T-cell (primary cell): ENCODE measurements around the gene NRG3. TPM values are rescaled to one million over a fixed set of nuclear protein-coding genes. Genes with fewer than 3 reads are reported as not detected.

ENCODE experiments used
- ATAC-seq, 4 experiments: fragments of 200-7000 bp in 3 of 4; fragments of 150-1000 bp in 1 of 4; cut with Tn5 transposase; replicated peaks in 1 of 4; 1 replicate in 3 of 4; 2 replicates in 1 of 4; pipeline ENCODE4 v1.10.0; 2021; ENCODE audit warnings: moderate library complexity in 3 of 4, mild to moderate bottlenecking in 2 of 4, moderate number of reproducible peaks in 1 of 4
- CTCF ChIA-PET, 2 donors: fragments of 300-600 bp; sonication (Branson Sonifier 250); formaldehyde crosslinking; loops; one replicate each; lab custom pipeline; 2022; ENCODE audit warnings: antibody characterized with exemption in 2 of 2; lab: Charles Lee
- POLR2A ChIA-PET, 2 donors: fragments of 300-600 bp; sonication (Branson Sonifier 250); formaldehyde crosslinking; loops; one replicate each; lab custom pipeline; 2022; ENCODE audit warnings: antibody characterized with exemption in 2 of 2; lab: Charles Lee
- DNase-seq, 35 experiments: peaks; one replicate each; pipeline versions ENCODE4 v3.0.0 to v3.0.0-alpha.2; 2013 to 2023
- H3K27ac ChIP-seq: one replicate; pipeline ENCODE4 v1.5.1; 2013; ENCODE audit warnings: low read length
- H3K27me3 ChIP-seq, 2 experiments: replicated peaks in 1 of 2; 1 replicate in 1 of 2; 2 replicates in 1 of 2; pipeline versions ENCODE4 v1.6.1 to v1.7.0; 2013; ENCODE audit warnings: low read length in 1 of 2, mixed read lengths in 1 of 2; ENCODE audit not compliant: control insufficient read depth in 2 of 2, insufficient read depth in 2 of 2; ENCODE audit errors: extremely low read depth in 1 of 2
- H3K36me3 ChIP-seq, 2 donors: 1 replicate in 1 of 2; 2 replicates in 1 of 2; pipeline versions ENCODE4 v1.6.1 to v1.7.0; 2013; ENCODE audit warnings: low read length in 1 of 2; ENCODE audit not compliant: control insufficient read depth in 2 of 2, insufficient read depth in 1 of 2; ENCODE audit errors: extremely low read depth in 1 of 2
- H3K4me1 ChIP-seq, 2 experiments: 1 replicate in 1 of 2; 2 replicates in 1 of 2; pipeline versions ENCODE4 v1.6.1 to v1.7.0; 2013; ENCODE audit warnings: low read length in 2 of 2, mixed read lengths in 1 of 2; ENCODE audit not compliant: insufficient read depth in 2 of 2, control insufficient read depth in 1 of 2; ENCODE audit errors: extremely low read depth in 1 of 2
- H3K4me3 ChIP-seq, 2 donors: 1 replicate in 1 of 2; 2 replicates in 1 of 2; pipeline versions ENCODE4 v1.5.1 to v1.7.0; 2013; ENCODE audit warnings: mild to moderate bottlenecking in 2 of 2, low read length in 1 of 2, moderate library complexity in 1 of 2; ENCODE audit not compliant: control insufficient read depth in 1 of 2; ENCODE audit errors: extremely low read depth in 1 of 2
- H3K9me3 ChIP-seq: 2 replicates; pipeline ENCODE4 v1.7.0; 2013
- H3K27ac Mint-ChIP-seq, 2 donors: one replicate each; pipeline ENCODE4 v1.8.0; 2020 to 2021; ENCODE audit warnings: mild to moderate bottlenecking in 2 of 2, mixed read lengths in 2 of 2
- H3K27me3 Mint-ChIP-seq, 2 donors: one replicate each; pipeline ENCODE4 v1.8.0; 2021 to 2022; ENCODE audit warnings: mixed read lengths in 2 of 2
- H3K36me3 Mint-ChIP-seq: one replicate; pipeline ENCODE4 v1.8.0; 2021; ENCODE audit warnings: mixed read lengths
- H3K4me1 Mint-ChIP-seq, 3 donors: one replicate each; pipeline ENCODE4 v1.8.0; 2020 to 2022; ENCODE audit warnings: mixed read lengths in 3 of 3, mild to moderate bottlenecking in 1 of 3
- H3K4me3 Mint-ChIP-seq, 3 donors: one replicate each; pipeline ENCODE4 v1.8.0; 2020 to 2022; ENCODE audit warnings: mild to moderate bottlenecking in 3 of 3, mixed read lengths in 3 of 3, moderate library complexity in 3 of 3
- H3K9me3 Mint-ChIP-seq, 3 donors: one replicate each; pipeline ENCODE4 v1.8.0; 2020 to 2022; ENCODE audit warnings: mixed read lengths in 3 of 3
- WGBS: methylation state at CpG from one replicate; pipeline ENCODE4 v1.1.5; 2013; ENCODE audit warnings: missing lambda C conversion rate; ENCODE audit not compliant: insufficient coverage; 5-methylcytosine and 5-hydroxymethylcytosine counted together
- total RNA-seq, 35 experiments: library from RNA in 6 of 35; stranded (reverse) in 6 of 35; fragments of 120-200 nt in 1 of 35; gene quantifications; one replicate each; pipeline versions ENCODE4 v1.2.1 to v1.2.4 and lab custom pipeline; 2013 to 2026

Gene NRG3
- total RNA-seq, 5 donors from 2014 or later (not counting 1 experiment from before 2014, with no cell fraction given) = 0.12 TPM; not detected in 4

GRCh38 chr10:82411416-82411815, 536.4 kb downstream of the NRG3 start:
- Mint-ChIP-seq H3K9me3 (peaks cover 0 to 8% (median 4%) of the 10 kb centered on the region in 3 donors), H3K4me1 (no peaks in the 10 kb centered on the region), H3K36me3 (no peaks in the 10 kb centered on the region), H3K27ac (no peak overlapping the region), H3K27me3 (no peaks in the 10 kb centered on the region), H3K4me3 (no peak overlapping the region)
- Histone ChIP-seq H3K27ac (no peak overlapping the region), H3K36me3 (no peaks in the 10 kb centered on the region), H3K9me3 (no peaks in the 10 kb centered on the region), H3K27me3 (no peaks in the 10 kb centered on the region), H3K4me3 (no peak overlapping the region), H3K4me1 (no peaks in the 10 kb centered on the region)
- WGBS = 60% methylated on average over 2 of the region's 4 CpGs
- CTCF ChIA-PET = no interaction called here
- DNase-seq (no peak), ATAC-seq (no peak)
- POLR2A ChIA-PET = no interaction called here

- no peaks in the 10 kb centered on the region for H3K9me3 ChIP-seq
- H3K4me1 ChIP-seq = no peaks in the 10 kb centered on the region
- peaks cover 2 to 19% (median 4%) of the 10 kb centered on the region in 3 donors for H3K9me3 Mint-ChIP-seq
- WGBS = 57% methylated on average over 1 of the region's 2 CpGs
- CTCF ChIA-PET = no interaction called here
- no peaks in the 10 kb centered on the region for H3K27me3 Mint-ChIP-seq
- no peak for DNase-seq
- no peaks in the 10 kb centered on the region for H3K4me1 Mint-ChIP-seq
- H3K36me3 ChIP-seq = no peaks in the 10 kb centered on the region
- POLR2A ChIA-PET = no interaction called here
- H3K4me3 ChIP-seq = no peak overlapping the region
- H3K27ac Mint-ChIP-seq = no peak overlapping the region
- H3K27ac ChIP-seq = no peak overlapping the region
- ATAC-seq = no peak
- H3K27me3 ChIP-seq = no peaks in the 10 kb centered on the region
- H3K4me3 Mint-ChIP-seq = no peak overlapping the region
- H3K36me3 Mint-ChIP-seq = no peaks in the 10 kb centered on the region
Measured at GRCh38 chr10:82420001-82420400, 545.0 kb downstream of the NRG3 start.

- POLR2A ChIA-PET = no interaction called here
- Mint-ChIP-seq H3K9me3 (peaks cover 11 to 49% (median 27%) of the 10 kb centered on the region in 3 donors), H3K36me3 (no peaks in the 10 kb centered on the region), H3K27me3 (no peaks in the 10 kb centered on the region), H3K4me1 (no peaks in the 10 kb centered on the region), H3K4me3 (no peak overlapping the region), H3K27ac (no peak overlapping the region)
- no peaks in the 10 kb centered on the region for H3K4me1 ChIP-seq
- ATAC-seq = no peak
- no peaks in the 10 kb centered on the region for H3K27me3 ChIP-seq
- H3K4me3 ChIP-seq = no peak overlapping the region
- H3K9me3 ChIP-seq = no peaks in the 10 kb centered on the region
- no peak for DNase-seq
- no peak overlapping the region for H3K27ac ChIP-seq
- CTCF ChIA-PET = no interaction called here
- no peaks in the 10 kb centered on the region for H3K36me3 ChIP-seq
Measured at GRCh38 chr10:82429302-82429701, 554.3 kb downstream of the NRG3 start.

GRCh38 chr10:82438277-82438676, 563.3 kb downstream of the NRG3 start:
- no peak for ATAC-seq
- no CpG with 5 or more reads among the region's 1 CpG for WGBS

GRCh38 chr10:82440775-82441174, 565.8 kb downstream of the NRG3 start:
- no peaks in the 10 kb centered on the region for H3K27me3 ChIP-seq

More at GRCh38 chr10:82438277-82438676, 563.3 kb downstream of the NRG3 start:
- no peaks in the 10 kb centered on the region for H3K4me1 ChIP-seq
- H3K4me3 ChIP-seq = no peak overlapping the region
- H3K27ac Mint-ChIP-seq = no peak overlapping the region
- H3K27me3 Mint-ChIP-seq = no peaks in the 10 kb centered on the region
- H3K9me3 ChIP-seq = no peaks in the 10 kb centered on the region
- no peaks in the 10 kb centered on the region for H3K36me3 ChIP-seq
- no peak overlapping the region for H3K4me3 Mint-ChIP-seq
- no peak for DNase-seq
- no peak overlapping the region for H3K27ac ChIP-seq
- ChIA-PET POLR2A (no interaction called here), CTCF (no interaction called here)
- no peaks in the 10 kb centered on the region for H3K36me3 Mint-ChIP-seq
- no peaks in the 10 kb centered on the region for H3K27me3 ChIP-seq
- H3K9me3 Mint-ChIP-seq = peaks cover 2 to 12% (median 7%) of the 10 kb centered on the region in 3 donors
- H3K4me1 Mint-ChIP-seq = no peaks in the 10 kb centered on the region

GRCh38 chr10:82452046-82452445, 577.1 kb downstream of the NRG3 start:
- Mint-ChIP-seq H3K27ac (no peak overlapping the region), H3K4me1 (no peaks in the 10 kb centered on the region), H3K36me3 (no peaks in the 10 kb centered on the region), H3K9me3 (peaks cover 6 to 9% (median 7%) of the 10 kb centered on the region in 3 donors), H3K4me3 (no peak overlapping the region), H3K27me3 (no peaks in the 10 kb centered on the region)
- no peaks in the 10 kb centered on the region for H3K9me3 ChIP-seq
- H3K4me3 ChIP-seq = no peak overlapping the region
- H3K27me3 ChIP-seq = no peaks in the 10 kb centered on the region
- no peak for DNase-seq
- no peaks in the 10 kb centered on the region for H3K4me1 ChIP-seq
- WGBS = no CpG with 5 or more reads among the region's 3 CpGs
- ChIA-PET CTCF (no interaction called here), POLR2A (no interaction called here)
- no peaks in the 10 kb centered on the region for H3K36me3 ChIP-seq
- no peak for ATAC-seq
- no peak overlapping the region for H3K27ac ChIP-seq

More at GRCh38 chr10:82440775-82441174, 565.8 kb downstream of the NRG3 start:
- no peak for ATAC-seq
- Mint-ChIP-seq H3K4me3 (no peak overlapping the region), H3K9me3 (peaks cover 4 to 15% (median 12%) of the 10 kb centered on the region in 3 donors), H3K36me3 (no peaks in the 10 kb centered on the region), H3K4me1 (no peaks in the 10 kb centered on the region), H3K27me3 (no peaks in the 10 kb centered on the region), H3K27ac (no peak overlapping the region)
- Histone ChIP-seq H3K4me3 (no peak overlapping the region), H3K36me3 (no peaks in the 10 kb centered on the region), H3K9me3 (no peaks in the 10 kb centered on the region), H3K27ac (no peak overlapping the region), H3K4me1 (no peaks in the 10 kb centered on the region)
- ChIA-PET CTCF (no interaction called here), POLR2A (no interaction called here)
- no peak for DNase-seq

- no peak overlapping the region for H3K27ac ChIP-seq
- ATAC-seq = no peak
- no peaks in the 10 kb centered on the region for H3K4me1 ChIP-seq
- H3K27me3 Mint-ChIP-seq = no peaks in the 10 kb centered on the region
- ChIA-PET POLR2A (interaction anchor here in 1 of 2 donors (0.5 kb wide), 1 partner anchor 719 kb away, joined by 10 read pairs; no protein-coding TSS in a partner anchor), CTCF (no interaction called here)
- H3K36me3 ChIP-seq = no peaks in the 10 kb centered on the region
- H3K27ac Mint-ChIP-seq = no peak overlapping the region
- H3K27me3 ChIP-seq = no peaks in the 10 kb centered on the region
- no peak overlapping the region for H3K4me3 Mint-ChIP-seq
- no CpG with 5 or more reads among the region's 1 CpG for WGBS
- no peaks in the 10 kb centered on the region for H3K9me3 ChIP-seq
- no peak overlapping the region for H3K4me3 ChIP-seq
- no peaks in the 10 kb centered on the region for H3K36me3 Mint-ChIP-seq
- peaks cover 4 to 9% (median 7%) of the 10 kb centered on the region in 3 donors for H3K9me3 Mint-ChIP-seq
- DNase-seq = no peak
- H3K4me1 Mint-ChIP-seq = no peaks in the 10 kb centered on the region
Measured at GRCh38 chr10:82452676-82453075, 577.7 kb downstream of the NRG3 start.
